D721Med (cell line): Measurements from ENCODE around the gene OTX2.

Experiments
- DNase-seq: peaks from one replicate; pipeline ENCODE4 v3.0.0; 2011; ENCODE audit warnings: low spot score; ENCODE audit not compliant: insufficient read length
- FAIRE-seq: peaks from 2 replicates; lab custom pipeline; 2011; peaks lifted over from hg19 to GRCh38; lab: Jason Lieb, UNC
- TF ChIP-seq, protein P1 (sequence below): IDR thresholded peaks from 2 replicates; pipeline ENCODE4 v1.5.1; 2012; ENCODE audit warnings: mild to moderate bottlenecking, control low read depth; ENCODE audit not compliant: insufficient read depth; ENCODE audit errors: missing control alignments

OTX2 gene

DNA sequence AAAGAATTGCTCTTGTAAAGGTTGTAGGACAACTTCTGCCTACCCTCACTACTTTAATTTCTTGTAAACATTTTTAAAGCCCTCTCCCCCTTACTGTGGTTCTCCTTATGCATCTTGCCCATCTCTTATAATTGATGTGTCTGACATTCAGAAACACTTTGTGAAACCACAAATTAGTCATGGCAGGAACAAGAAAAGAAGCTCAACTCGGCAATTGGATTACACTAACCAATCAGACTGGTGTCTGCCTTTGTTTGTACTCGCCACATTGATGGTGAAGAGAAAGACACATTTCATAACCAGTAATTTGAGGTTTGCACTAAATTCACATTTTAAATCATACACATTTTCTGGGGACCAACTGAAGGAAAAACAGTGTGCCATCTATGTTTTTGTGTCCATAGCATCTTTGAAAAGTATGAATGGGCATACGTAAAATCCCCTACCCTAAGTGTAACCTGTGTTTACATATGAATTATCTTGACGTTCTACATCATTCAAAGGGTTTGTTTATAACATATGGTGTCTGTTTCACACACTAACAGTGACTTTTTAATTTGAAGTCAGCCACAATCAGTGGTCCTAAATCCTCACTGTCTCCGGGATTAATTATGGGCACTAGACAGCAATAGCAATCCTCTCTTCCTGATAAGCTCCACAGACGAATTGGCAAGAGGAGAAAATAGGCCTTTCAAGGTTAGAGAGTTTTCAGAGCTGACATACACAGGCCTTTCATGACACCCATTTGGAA, 49.9 kb downstream of the OTX2 start:
- DNase-seq (peak; percentile 65), FAIRE-seq (peak; percentile 99)
- TF ChIP-seq, protein P1, sequence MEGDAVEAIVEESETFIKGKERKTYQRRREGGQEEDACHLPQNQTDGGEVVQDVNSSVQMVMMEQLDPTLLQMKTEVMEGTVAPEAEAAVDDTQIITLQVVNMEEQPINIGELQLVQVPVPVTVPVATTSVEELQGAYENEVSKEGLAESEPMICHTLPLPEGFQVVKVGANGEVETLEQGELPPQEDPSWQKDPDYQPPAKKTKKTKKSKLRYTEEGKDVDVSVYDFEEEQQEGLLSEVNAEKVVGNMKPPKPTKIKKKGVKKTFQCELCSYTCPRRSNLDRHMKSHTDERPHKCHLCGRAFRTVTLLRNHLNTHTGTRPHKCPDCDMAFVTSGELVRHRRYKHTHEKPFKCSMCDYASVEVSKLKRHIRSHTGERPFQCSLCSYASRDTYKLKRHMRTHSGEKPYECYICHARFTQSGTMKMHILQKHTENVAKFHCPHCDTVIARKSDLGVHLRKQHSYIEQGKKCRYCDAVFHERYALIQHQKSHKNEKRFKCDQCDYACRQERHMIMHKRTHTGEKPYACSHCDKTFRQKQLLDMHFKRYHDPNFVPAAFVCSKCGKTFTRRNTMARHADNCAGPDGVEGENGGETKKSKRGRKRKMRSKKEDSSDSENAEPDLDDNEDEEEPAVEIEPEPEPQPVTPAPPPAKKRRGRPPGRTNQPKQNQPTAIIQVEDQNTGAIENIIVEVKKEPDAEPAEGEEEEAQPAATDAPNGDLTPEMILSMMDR = no peak

DNA sequence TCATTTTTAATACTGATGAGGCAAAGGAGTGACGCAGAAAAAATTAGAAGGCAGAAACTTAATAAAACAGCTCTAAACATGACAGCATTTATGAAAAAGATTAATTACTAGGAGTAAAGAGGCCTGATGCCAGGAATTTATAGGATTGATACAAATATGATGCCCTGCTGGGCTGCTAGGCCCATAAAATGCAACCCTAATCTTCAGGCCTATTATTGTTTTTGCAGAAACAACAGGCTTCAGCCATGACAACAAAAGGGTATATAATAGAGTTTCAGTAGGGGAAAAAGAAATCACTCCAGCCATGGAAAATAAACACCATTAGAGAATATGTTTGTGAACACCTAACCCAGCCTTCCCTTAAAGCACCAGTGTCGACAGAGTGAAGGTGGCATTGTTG, 50.6 kb downstream of the OTX2 start:
- TF ChIP-seq, protein P1 = no peak
- no peak for DNase-seq
- no peak for FAIRE-seq

DNA sequence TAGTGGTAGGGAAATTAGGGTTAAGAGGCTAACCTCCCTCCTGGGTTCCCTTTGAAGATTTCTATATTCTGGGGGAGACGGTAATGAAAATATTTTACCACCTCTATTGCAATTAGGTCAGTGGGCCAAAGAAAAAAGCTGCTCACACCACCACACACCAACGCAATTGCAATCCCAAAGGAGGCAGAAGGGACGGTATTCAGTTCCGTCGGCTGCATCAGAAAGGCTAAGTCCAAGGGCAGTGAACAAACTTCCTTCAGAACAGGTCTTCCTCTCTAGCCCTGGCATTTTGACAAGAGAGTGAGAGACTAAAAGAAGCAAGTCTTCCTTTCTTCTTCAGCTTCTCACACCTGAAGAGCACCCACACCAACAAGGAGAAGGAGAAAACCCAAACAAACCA, 51.2 kb downstream of the OTX2 start:
- peak; percentile 82 for FAIRE-seq
- TF ChIP-seq, protein P1 = no peak
- no peak for DNase-seq

DNA sequence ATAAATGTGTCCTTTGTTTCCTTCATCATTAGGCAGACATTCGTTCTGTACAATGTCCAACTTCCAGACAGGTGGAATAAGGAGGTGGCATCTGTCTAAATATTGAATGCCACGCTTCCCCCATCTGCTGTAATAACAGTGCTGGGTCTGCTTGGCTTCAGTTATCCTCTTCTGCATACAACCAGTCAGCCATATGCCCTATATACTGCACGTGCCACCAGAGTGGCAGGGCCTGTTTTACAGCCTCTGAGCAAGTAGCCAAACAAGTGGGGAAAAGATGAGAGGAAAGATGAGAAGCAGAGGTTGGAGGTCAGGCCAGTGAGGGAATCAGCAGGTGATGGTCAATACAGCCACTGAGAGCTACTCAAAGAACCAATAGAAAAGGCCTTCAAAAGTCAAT, 55.4 kb downstream of the OTX2 start:
- TF ChIP-seq, protein P1 = no peak
- DNase-seq (no peak), FAIRE-seq (no peak)

DNA sequence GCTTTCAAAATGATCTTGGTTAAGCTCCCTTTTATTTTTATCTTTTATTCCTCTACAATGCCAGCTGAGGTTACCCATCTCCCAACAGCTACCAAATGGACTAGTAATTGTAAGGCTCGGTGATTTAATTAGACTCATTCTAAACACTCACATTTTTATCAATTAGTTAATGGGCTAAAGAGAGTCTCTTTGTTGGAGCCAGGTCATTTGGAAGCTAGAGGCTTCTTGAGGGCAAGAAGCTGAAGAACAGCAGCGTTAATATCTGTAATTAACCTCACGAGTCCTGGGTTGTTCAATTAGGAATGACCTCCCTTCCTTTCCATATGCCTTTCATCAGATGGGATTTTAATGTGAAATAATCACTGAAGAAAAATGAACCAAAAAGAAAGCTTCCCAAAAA, 56.9 kb downstream of the OTX2 start:
- DNase-seq (no peak), FAIRE-seq (no peak)
- TF ChIP-seq, protein P1 = no peak

DNA sequence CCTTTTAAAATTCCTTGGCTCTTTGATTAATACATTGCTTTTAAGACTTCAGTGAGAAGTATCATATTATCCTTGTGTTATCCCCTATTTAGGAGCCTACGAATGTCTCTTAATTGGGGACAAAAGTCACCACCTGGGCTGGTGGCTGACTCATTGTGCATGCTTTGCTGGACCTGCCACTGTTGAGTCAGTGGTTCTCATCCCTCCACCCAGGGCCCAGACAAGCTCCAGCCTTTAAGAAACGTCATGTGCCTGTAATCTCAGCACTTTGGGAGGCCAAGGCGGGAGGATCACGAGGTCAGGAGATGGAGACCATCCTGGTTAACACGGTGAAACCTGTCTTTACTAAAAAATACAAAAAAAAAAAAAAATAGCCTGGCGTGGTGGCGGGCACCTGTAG, 57.9 kb downstream of the OTX2 start:
- DNase-seq = no peak
- TF ChIP-seq, protein P1 = no peak
- FAIRE-seq = no peak

DNA sequence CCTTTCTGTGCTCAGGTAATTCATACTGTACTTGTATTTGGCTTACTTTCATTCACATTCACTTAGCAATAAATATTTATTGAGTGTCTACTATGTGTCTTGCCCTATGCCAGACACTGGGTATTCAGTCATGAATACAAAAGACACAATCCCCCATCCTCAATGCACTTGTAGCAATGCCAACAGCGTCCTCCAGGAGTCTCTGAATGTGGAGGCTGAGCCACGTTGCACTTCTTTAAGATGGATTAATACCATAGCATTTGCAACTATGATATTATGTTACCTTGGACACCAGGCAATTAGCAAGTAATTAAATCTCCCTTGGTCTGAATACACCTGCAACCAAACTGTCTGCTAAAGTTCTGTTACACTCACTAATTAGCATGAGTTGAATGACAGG, 58.8 kb downstream of the OTX2 start:
- DNase-seq (no peak), FAIRE-seq (peak; percentile 94)
- TF ChIP-seq, protein P1 = peak; percentile 41
